ENCODE measurements around the gene WDR90. TPM values are rescaled to one million over a fixed set of nuclear protein-coding genes. Genes with fewer than 3 reads are reported as not detected.
A peak's percentile ranks its signal among the peaks of the same experiment; 100 is the strongest.

The WDR90 gene
- total and polyA plus RNA-seq, 2 of the 13 experiments (the other 11 are each of a cell fraction or from before 2014, with no cell fraction given), result 14.9 to 28.9 TPM

DNA sequence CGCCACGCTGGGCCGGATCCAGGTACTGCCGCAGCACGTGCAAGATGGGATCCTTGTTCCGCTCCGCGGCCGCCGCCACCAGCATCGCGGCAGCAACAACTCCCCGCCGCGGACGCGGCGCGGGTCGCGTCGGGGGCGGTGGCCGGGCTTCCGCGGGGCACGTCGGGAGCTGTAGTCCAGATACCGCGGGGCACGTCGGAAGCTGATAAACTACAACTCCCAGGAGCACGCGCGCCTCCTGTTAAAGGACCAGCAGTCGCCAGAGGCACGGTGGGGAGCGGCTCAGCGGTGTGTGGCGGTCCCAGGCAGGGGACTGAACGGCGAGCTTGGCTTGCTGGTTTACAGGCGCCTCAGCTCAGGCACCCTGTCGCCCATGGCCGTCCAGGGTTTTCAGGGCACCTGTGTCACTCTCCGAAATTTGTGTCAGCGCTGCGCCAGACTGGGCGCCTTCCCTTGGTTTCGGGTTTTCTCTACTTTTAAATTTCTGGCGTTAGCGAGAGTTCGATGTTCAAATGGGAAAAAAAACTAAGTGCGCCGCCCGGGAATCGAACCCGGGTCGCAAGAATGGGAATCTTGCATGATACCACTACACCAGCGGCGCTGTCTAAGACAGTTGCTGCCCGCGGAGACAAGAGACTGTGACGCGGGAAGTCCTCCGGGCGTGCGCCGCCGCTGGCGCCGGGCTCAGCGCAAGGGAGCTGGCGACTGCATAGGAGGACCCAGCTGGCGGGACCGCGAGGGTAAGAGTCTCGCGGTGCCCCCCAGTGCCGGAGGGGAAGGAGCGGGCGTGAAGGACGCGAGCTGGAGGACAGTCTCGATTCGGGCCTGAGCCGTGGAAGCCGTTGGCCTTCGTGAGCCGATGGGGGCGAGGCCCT lies 12.7 kb upstream of the WDR90 start, which contains the start of gene METTL26 (continued):
- TF ChIP-seq, protein P1, sequence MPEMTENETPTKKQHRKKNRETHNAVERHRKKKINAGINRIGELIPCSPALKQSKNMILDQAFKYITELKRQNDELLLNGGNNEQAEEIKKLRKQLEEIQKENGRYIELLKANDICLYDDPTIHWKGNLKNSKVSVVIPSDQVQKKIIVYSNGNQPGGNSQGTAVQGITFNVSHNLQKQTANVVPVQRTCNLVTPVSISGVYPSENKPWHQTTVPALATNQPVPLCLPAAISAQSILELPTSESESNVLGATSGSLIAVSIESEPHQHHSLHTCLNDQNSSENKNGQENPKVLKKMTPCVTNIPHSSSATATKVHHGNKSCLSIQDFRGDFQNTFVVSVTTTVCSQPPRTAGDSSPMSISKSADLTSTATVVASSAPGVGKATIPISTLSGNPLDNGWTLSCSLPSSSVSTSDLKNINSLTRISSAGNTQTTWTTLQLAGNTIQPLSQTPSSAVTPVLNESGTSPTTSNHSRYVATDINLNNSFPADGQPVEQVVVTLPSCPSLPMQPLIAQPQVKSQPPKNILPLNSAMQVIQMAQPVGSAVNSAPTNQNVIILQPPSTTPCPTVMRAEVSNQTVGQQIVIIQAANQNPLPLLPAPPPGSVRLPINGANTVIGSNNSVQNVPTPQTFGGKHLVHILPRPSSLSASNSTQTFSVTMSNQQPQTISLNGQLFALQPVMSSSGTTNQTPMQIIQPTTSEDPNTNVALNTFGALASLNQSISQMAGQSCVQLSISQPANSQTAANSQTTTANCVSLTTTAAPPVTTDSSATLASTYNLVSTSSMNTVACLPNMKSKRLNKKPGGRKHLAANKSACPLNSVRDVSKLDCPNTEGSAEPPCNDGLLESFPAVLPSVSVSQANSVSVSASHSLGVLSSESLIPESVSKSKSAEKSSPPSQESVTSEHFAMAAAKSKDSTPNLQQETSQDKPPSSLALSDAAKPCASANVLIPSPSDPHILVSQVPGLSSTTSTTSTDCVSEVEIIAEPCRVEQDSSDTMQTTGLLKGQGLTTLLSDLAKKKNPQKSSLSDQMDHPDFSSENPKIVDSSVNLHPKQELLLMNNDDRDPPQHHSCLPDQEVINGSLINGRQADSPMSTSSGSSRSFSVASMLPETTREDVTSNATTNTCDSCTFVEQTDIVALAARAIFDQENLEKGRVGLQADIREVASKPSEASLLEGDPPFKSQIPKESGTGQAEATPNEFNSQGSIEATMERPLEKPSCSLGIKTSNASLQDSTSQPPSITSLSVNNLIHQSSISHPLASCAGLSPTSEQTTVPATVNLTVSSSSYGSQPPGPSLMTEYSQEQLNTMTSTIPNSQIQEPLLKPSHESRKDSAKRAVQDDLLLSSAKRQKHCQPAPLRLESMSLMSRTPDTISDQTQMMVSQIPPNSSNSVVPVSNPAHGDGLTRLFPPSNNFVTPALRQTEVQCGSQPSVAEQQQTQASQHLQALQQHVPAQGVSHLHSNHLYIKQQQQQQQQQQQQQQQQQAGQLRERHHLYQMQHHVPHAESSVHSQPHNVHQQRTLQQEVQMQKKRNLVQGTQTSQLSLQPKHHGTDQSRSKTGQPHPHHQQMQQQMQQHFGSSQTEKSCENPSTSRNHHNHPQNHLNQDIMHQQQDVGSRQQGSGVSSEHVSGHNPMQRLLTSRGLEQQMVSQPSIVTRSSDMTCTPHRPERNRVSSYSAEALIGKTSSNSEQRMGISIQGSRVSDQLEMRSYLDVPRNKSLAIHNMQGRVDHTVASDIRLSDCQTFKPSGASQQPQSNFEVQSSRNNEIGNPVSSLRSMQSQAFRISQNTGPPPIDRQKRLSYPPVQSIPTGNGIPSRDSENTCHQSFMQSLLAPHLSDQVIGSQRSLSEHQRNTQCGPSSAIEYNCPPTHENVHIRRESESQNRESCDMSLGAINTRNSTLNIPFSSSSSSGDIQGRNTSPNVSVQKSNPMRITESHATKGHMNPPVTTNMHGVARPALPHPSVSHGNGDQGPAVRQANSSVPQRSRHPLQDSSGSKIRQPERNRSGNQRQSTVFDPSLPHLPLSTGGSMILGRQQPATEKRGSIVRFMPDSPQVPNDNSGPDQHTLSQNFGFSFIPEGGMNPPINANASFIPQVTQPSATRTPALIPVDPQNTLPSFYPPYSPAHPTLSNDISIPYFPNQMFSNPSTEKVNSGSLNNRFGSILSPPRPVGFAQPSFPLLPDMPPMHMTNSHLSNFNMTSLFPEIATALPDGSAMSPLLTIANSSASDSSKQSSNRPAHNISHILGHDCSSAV (CRISPR knock-in tag; IDR thresholded peaks at IDR 0.05; ENCODE audit: borderline replicate concordance), result no peak
- TF ChIP-seq ZFAT (CRISPR knock-in tag; conservative IDR thresholded peaks at IDR 0.05), result no peak
- TF ChIP-seq SMYD3 (CRISPR knock-in tag; IDR thresholded peaks at IDR 0.05), result peak; percentile 30; the same call in 1 of the 2 replicates
- TF ChIP-seq ZNF563 (CRISPR knock-in tag; IDR thresholded peaks at IDR 0.05), result peak; percentile 79
- TF ChIP-seq MTA3 (CRISPR knock-in tag; IDR thresholded peaks at IDR 0.05), result no peak
- 0 out of 2 replicates have a peak, but pooled peaks have one; percentile 42 for TF ChIP-seq BRCA1 (CRISPR knock-in tag; IDR thresholded peaks at IDR 0.05)
- no peak for TF ChIP-seq ZNF83 (CRISPR knock-in tag; IDR thresholded peaks at IDR 0.05; ENCODE audit: borderline replicate concordance)
- no peak for TF ChIP-seq HMG20A (CRISPR knock-in tag; IDR thresholded peaks at IDR 0.05; ENCODE audit: borderline replicate concordance)
- no peak for TF ChIP-seq ATF7 (IDR thresholded peaks at IDR 0.05)
- TF ChIP-seq ATF7 (CRISPR knock-in tag; IDR thresholded peaks at IDR 0.05), result no peak
- no peak for TF ChIP-seq RELA (CRISPR knock-in tag; IDR thresholded peaks at IDR 0.05)
- TF ChIP-seq EEA1 (CRISPR knock-in tag; IDR thresholded peaks at IDR 0.05; ENCODE audit: borderline replicate concordance), result peak; percentile 46; the same call in 1 of the 2 replicates
- no peak for TF ChIP-seq ZNF567 (CRISPR knock-in tag; IDR thresholded peaks at IDR 0.05; ENCODE audit: borderline replicate concordance)
- peak; percentile 89 for TF ChIP-seq GABPB1 (CRISPR knock-in tag; IDR thresholded peaks at IDR 0.05)
- TF ChIP-seq ZNF382 (CRISPR knock-in tag; IDR thresholded peaks at IDR 0.05; ENCODE audit: borderline replicate concordance), result no peak
- peak; percentile 36; the same call in 1 of the 2 replicates for TF ChIP-seq TOE1 (CRISPR knock-in tag; IDR thresholded peaks at IDR 0.05)
- no peak for TF ChIP-seq HNF4A (CRISPR knock-in tag; IDR thresholded peaks at IDR 0.05)
- TF ChIP-seq ZNF264 (CRISPR knock-in tag; IDR thresholded peaks at IDR 0.05), result 0 out of 2 replicates have a peak, but pooled peaks have one; percentile 24
